Mucosa of gallbladder (tissue), 1 donor: ENCODE data around the gene GALNT10. TPM values are rescaled to one million over a fixed set of nuclear protein-coding genes. Genes with fewer than 3 reads are reported as not detected.

Experiments used
- DNase-seq: peaks from one replicate; pipeline ENCODE4 v3.0.0-alpha.2; 2020; ENCODE audit warnings: low spot score
- total RNA-seq: library from RNA; stranded (reverse); gene quantifications from one replicate; pipeline ENCODE4 v1.2.1, GENCODE V29; 2021
- donor health status: DM: no; HTN: no; CAD: no.

The GALNT10 gene
- total RNA-seq, 1 donor from 2014 or later: 50.8 TPM

DNA sequence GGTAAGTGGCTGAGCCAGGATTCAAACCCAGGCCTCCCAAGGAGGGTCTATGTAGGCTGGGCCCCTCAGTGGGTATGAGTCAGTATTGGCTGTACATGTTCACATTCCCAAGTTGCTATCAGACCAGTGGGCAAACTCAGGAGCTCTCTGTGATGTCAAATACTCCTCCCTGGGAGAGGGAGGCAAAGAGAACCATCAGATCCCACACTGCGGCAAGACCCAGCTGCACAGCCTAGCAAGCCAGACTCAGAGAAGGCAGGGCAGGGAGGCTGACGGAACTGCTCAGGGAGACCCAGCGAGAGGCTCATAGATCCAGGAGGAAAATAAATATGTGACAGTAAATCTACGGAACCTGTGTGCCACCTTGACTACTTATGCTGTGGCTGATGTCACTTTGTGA is 212.7 kb downstream of the GALNT10 start:
- DNase-seq: no peak

- no peak for DNase-seq
These were observed 213.3 kb downstream of the GALNT10 start for GRCh38 chr5:154403776-154404387.

- DNase-seq: peak; percentile 76
These were observed 214.7 kb downstream of the GALNT10 start for GRCh38 chr5:154405078-154405792.

- no peak for DNase-seq
These were observed 215.7 kb downstream of the GALNT10 start for GRCh38 chr5:154406231-154406630.

GRCh38 chr5:154406826-154407225 is 216.3 kb downstream of the GALNT10 start:
- DNase-seq: no peak

- DNase-seq: no peak
These were observed 218.3 kb downstream of the GALNT10 start for GRCh38 chr5:154408811-154409210.

DNA sequence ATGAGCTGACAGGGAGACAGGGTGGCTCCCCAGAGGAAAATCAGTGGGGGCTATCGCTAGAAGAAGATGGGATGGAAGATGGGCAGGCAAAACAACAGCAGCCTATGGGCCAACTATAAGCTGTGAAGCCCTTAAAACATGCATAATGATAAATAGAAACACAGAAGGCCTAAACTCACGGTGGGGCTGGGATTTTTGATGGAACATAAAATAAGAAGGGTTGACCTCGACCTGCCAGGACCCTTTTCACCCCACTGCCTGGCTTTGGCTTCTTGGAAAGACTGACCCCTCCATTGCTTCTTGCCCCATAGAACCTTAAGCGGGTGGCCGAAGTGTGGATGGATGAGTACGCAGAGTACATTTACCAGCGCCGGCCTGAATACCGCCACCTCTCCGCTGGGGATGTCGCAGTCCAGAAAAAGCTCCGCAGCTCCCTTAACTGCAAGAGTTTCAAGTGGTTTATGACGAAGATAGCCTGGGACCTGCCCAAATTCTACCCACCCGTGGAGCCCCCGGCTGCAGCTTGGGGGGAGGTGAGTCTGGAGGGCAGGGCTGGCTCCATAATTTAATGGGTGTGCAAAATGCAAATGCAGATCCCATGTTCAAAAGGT is 218.8 kb downstream of the GALNT10 start:
- DNase-seq: no peak

DNA sequence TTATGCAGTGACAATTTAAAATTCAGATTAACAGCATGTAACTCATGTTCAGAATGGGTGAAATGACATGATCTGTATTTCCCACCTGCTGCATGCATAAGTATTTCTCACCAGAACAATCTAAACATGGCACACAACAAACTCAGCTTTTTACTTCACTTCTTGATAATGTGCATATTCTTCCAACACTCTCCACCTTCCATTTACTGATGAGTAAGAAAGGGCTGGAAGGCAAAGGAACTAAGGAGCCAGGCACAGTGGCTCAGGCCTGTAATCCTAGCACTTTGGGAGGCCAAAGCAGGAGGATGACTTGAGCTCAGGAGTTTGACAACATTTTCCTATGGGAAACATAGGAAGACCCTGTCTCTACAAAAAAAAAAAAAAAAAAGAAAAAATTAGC is 219.5 kb downstream of the GALNT10 start:
- no peak for DNase-seq

GRCh38 chr5:154410786-154411185 is 220.3 kb downstream of the GALNT10 start:
- DNase-seq: no peak

DNA sequence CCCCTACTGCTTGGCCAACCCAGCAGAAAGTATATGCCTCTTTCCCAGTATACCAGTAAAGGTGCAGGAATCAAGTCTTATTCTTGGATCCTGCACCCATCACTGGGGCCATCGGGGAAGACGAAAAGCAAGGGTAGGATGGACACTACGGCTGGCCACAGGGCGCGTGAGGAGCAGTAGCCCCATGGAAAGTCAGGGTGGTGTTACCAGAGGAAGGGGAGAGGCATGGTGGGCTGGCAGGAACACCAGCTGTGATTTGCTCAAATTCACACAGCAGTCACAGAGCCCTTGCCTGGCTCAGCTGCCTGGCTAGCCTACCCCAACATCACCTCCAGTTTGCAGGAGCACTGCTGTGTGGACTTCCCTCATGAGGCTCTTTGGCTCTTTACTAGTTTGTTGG is 220.8 kb downstream of the GALNT10 start:
- no peak for DNase-seq

GRCh38 chr5:154412316-154412715 is 221.8 kb downstream of the GALNT10 start:
- no peak for DNase-seq

- no peak for DNase-seq
These were observed 222.4 kb downstream of the GALNT10 start for GRCh38 chr5:154412925-154413324.

GRCh38 chr5:154415114-154415513 is 224.6 kb downstream of the GALNT10 start:
- DNase-seq: no peak

- DNase-seq: peak; percentile 20
These were observed 227.8 kb downstream of the GALNT10 start for GRCh38 chr5:154418344-154418820.

- DNase-seq: no peak
These were observed 228.7 kb downstream of the GALNT10 start for GRCh38 chr5:154419236-154419635.

- DNase-seq: no peak
These were observed 231.3 kb downstream of the GALNT10 start for GRCh38 chr5:154421868-154422267.

DNA sequence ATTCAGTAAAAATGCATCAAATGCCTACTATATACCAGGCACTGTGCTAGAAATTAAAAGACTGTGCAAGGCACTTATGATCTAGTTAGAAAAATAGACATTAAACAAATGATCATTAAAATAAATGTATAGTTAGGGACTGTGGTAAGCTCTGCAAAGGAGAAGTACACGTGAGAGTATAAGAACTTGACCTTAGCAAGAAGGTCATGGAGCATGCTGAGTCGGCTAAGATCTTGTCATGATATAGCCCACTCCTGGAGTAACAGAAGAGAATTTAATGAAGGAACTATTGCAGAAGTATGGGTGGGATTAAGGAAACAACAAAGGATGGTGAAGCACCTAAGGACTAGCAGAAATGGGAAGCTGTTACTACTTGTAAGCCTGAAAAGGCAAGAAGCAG is 231.8 kb downstream of the GALNT10 start:
- no peak for DNase-seq

GRCh38 chr5:154428208-154428607 is 237.7 kb downstream of the GALNT10 start:
- no peak for DNase-seq

DNA sequence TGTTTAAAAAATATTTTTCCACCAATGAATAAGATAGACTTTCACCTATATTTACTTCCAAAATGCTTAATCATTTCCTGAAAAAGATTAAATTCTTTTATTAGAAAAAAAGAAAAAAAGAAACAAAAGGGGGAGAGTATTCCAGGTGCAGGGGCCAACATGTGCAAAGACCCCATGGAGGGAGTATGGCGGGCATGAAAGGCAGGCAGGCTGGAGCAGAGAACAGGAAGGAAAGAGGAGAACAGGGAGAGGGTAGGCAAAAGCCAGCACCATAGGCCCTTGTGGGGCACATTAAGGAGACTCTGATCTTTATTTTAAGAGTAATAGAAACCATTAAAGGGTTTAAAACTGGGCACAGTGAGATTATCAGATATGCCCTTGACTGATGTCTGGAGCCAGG is 238.8 kb downstream of the GALNT10 start:
- no peak for DNase-seq

DNA sequence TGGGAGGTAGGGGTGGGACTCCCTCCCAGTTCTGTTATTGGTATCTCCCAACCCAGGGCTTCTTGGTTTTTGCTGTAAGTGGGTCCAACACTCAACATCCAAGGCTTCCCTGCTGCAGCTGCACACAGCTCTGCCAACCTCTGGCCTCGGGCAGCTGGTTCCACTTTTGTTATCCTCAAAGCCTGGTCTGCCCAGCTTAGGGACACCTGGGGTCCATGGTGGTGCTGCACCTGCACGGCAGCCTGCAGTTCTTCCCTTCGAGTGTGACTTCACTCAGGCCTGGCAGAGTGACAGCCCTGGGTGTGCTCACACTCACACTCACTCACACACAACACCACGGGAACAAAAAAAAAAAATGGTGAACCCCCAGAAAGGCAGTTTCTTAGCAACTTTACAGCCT is 239.9 kb downstream of the GALNT10 start:
- DNase-seq: no peak

- no peak for DNase-seq
These were observed 240.6 kb downstream of the GALNT10 start for GRCh38 chr5:154430961-154431630.

- DNase-seq: no peak
These were observed 244.7 kb downstream of the GALNT10 start for GRCh38 chr5:154435226-154435625.
